MM.1S (cell line): ENCODE data around the gene SPIRE1.

Experiments
- DNase-seq: peaks from one replicate; pipeline ENCODE4 v3.0.0-alpha.2; 2015
- H2AFZ ChIP-seq: fragments of 300-600 bp; sonication (generic); 2 replicates; pipeline ENCODE4 v1.6.0; 2016; ENCODE audit warnings: antibody characterized with exemption, low read length
- H3F3A ChIP-seq: fragments of 300-600 bp; sonication (generic); 2 replicates; pipeline ENCODE4 v1.6.1; 2016; ENCODE audit warnings: mild to moderate bottlenecking, antibody characterized with exemption, low read length, moderate library complexity, mixed read lengths; ENCODE audit not compliant: insufficient read depth
- H3K27ac ChIP-seq: fragments of 300-600 bp; sonication (generic); 2 replicates; pipeline ENCODE4 v1.5.1; 2016; ENCODE audit warnings: mild to moderate bottlenecking, low read length
- H3K27me3 ChIP-seq: fragments of 300-600 bp; sonication (generic); replicated peaks from 2 replicates; pipeline ENCODE4 v1.6.0; 2016; ENCODE audit warnings: low read length; ENCODE audit not compliant: insufficient read depth
- H3K36me3 ChIP-seq: fragments of 300-600 bp; sonication (generic); replicated peaks from 2 replicates; pipeline ENCODE4 v1.6.1; 2016; ENCODE audit warnings: mild to moderate bottlenecking, low read length, mixed read lengths; ENCODE audit not compliant: insufficient read depth
- H3K4me1 ChIP-seq: fragments of 300-600 bp; sonication (generic); 2 replicates; pipeline ENCODE4 v1.6.1; 2016; ENCODE audit warnings: low read length, mixed read lengths
- H3K4me2 ChIP-seq: fragments of 300-600 bp; sonication (generic); 2 replicates; pipeline ENCODE4 v1.6.0; 2016; ENCODE audit warnings: low read depth, low read length
- H3K4me3 ChIP-seq: fragments of 300-600 bp; sonication (generic); 2 replicates; pipeline ENCODE4 v1.5.1; 2016; ENCODE audit warnings: low read length, mixed read lengths
- H3K79me2 ChIP-seq: fragments of 300-600 bp; sonication (generic); 2 replicates; pipeline ENCODE4 v1.6.1; 2016; ENCODE audit warnings: mixed run types, low read length, mixed read lengths
- H3K9ac ChIP-seq: fragments of 300-600 bp; sonication (generic); 2 replicates; pipeline ENCODE4 v1.6.1; 2016; ENCODE audit warnings: low read length, mixed read lengths
- H3K9me2 ChIP-seq: fragments of 300-600 bp; sonication (generic); replicated peaks from 2 replicates; pipeline ENCODE4 v1.6.1; 2016; ENCODE audit warnings: mild to moderate bottlenecking, low read length, mixed read lengths; ENCODE audit not compliant: insufficient read depth
- H3K9me3 ChIP-seq: fragments of 300-600 bp; sonication (generic); replicated peaks from 2 replicates; pipeline ENCODE4 v1.6.1; 2016; ENCODE audit warnings: mild to moderate bottlenecking, low read length, mixed read lengths; ENCODE audit not compliant: insufficient read depth
- H4K20me1 ChIP-seq: fragments of 300-600 bp; sonication (generic); 2 replicates; pipeline ENCODE4 v1.6.1; 2016; ENCODE audit warnings: mild to moderate bottlenecking, low read length, moderate library complexity, mixed read lengths; ENCODE audit not compliant: insufficient read depth
- CTCF ChIP-seq: fragments of 300-600 bp; sonication (generic); IDR thresholded peaks from 2 replicates; pipeline ENCODE4 v1.5.1; 2016; ENCODE audit warnings: antibody characterized with exemption, low read length, mixed read lengths
- EZH2 ChIP-seq: fragments of 300-600 bp; sonication (generic); optimal IDR thresholded peaks from 2 replicates; pipeline ENCODE3; 2017; ENCODE audit warnings: low read depth, mild to moderate bottlenecking, antibody characterized with exemption, low read length, mixed read lengths
- EZH2phosphoT487 ChIP-seq: fragments of 300-600 bp; sonication (generic); IDR thresholded peaks from 2 replicates; pipeline ENCODE4 v1.6.1; 2018; ENCODE audit warnings: antibody characterized with exemption, low read length

Gene SPIRE1

GRCh38 chr18:12531749-12532148 lies 126.2 kb downstream of the SPIRE1 start:
- H3K79me2 ChIP-seq = no peaks in the 10 kb centered on the region
- no peaks in the 10 kb centered on the region for H3K9me3 ChIP-seq
- DNase-seq = no peak
- no peak for TF ChIP-seq CTCF
- TF ChIP-seq EZH2phosphoT487 = no peak
- TF ChIP-seq EZH2 = no peak
- no peaks in the 10 kb centered on the region for H3K9me2 ChIP-seq
- H4K20me1 ChIP-seq = no peaks in the 10 kb centered on the region
- H3K27ac ChIP-seq = no peak overlapping the region
- H3K4me3 ChIP-seq = no peak overlapping the region
- no peaks in the 10 kb centered on the region for H3K27me3 ChIP-seq
- H3K4me2 ChIP-seq = no peak overlapping the region
- no peaks in the 10 kb centered on the region for H3F3A ChIP-seq
- no peaks in the 10 kb centered on the region for H3K36me3 ChIP-seq
- no peaks in the 10 kb centered on the region for H3K4me1 ChIP-seq
- H2AFZ ChIP-seq = no peak overlapping the region
- no peak overlapping the region for H3K9ac ChIP-seq

GRCh38 chr18:12520442-12520992 lies 137.4 kb downstream of the SPIRE1 start:
- DNase-seq = no peak
- no peaks in the 10 kb centered on the region for H3K27me3 ChIP-seq

GRCh38 chr18:12518832-12519531 lies 138.9 kb downstream of the SPIRE1 start:
- Histone ChIP-seq H3F3A (no peaks in the 10 kb centered on the region), H4K20me1 (no peaks in the 10 kb centered on the region), H3K9ac (no peak overlapping the region), H3K79me2 (no peaks in the 10 kb centered on the region), H3K4me3 (no peak overlapping the region), H3K27me3 (no peaks in the 10 kb centered on the region), H3K27ac (no peak overlapping the region), H3K36me3 (no peaks in the 10 kb centered on the region), H2AFZ (no peak overlapping the region), H3K4me1 (no peaks in the 10 kb centered on the region), H3K9me2 (no peaks in the 10 kb centered on the region), H3K4me2 (no peak overlapping the region), H3K9me3 (no peaks in the 10 kb centered on the region)
- DNase-seq = no peak
- TF ChIP-seq EZH2 (no peak), CTCF (no peak), EZH2phosphoT487 (no peak)

More at GRCh38 chr18:12520442-12520992, 137.4 kb downstream of the SPIRE1 start:
- Histone ChIP-seq H3K4me1 (no peaks in the 10 kb centered on the region), H3K79me2 (no peaks in the 10 kb centered on the region), H4K20me1 (no peaks in the 10 kb centered on the region), H3K9me3 (no peaks in the 10 kb centered on the region), H3F3A (no peaks in the 10 kb centered on the region), H3K27ac (no peak overlapping the region), H3K9ac (no peak overlapping the region), H3K9me2 (no peaks in the 10 kb centered on the region), H3K4me2 (no peak overlapping the region), H3K4me3 (no peak overlapping the region), H2AFZ (no peak overlapping the region), H3K36me3 (no peaks in the 10 kb centered on the region)
- no peak for TF ChIP-seq CTCF
